DMS153 treated with DMSO at 0.1 percent for 48 hours (cell line): ENCODE data around the gene KIAA1586.
A peak's percentile ranks its signal among the peaks of the same experiment; 100 is the strongest.
"Not testable (repeated sequence)": the region's sequence is repeated elsewhere in the genome, so short reads cannot be mapped to it uniquely, and the experiment has no call there.

Experiments used
- DNase-seq: peaks from one replicate; lab custom pipeline; 2025; ENCODE audit not compliant: unreplicated experiment; lab: John Stamatoyannopoulos, UW

Gene KIAA1586

GRCh38 chr6:57046332-57047256, at the start of gene KIAA1586:
Gene KIAA1586, plus strand, starts transcription at chr6:57046693. Its CDS starts 63 bp downstream, at chr6:57046756.
- DNase-seq, result peak; percentile 81

GRCh38 chr6:56999049-56999448, 47.4 kb upstream of the KIAA1586 start:
- no peak for DNase-seq

GRCh38 chr6:56999748-57000147, 46.7 kb upstream of the KIAA1586 start:
- not testable (repeated sequence) for DNase-seq

GRCh38 chr6:57002197-57002596, 44.3 kb upstream of the KIAA1586 start:
- no peak for DNase-seq

GRCh38 chr6:57004292-57004691, 42.2 kb upstream of the KIAA1586 start:
- no peak for DNase-seq

- no peak for DNase-seq
These were observed 40.4 kb upstream of the KIAA1586 start for GRCh38 chr6:57006101-57006500.

GRCh38 chr6:57008069-57008468, 38.4 kb upstream of the KIAA1586 start:
- not testable (repeated sequence) for DNase-seq

- DNase-seq, result no peak
These were observed 33.0 kb upstream of the KIAA1586 start for GRCh38 chr6:57013521-57013926.

GRCh38 chr6:57017069-57017468, 29.4 kb upstream of the KIAA1586 start:
- DNase-seq, result no peak

- no peak for DNase-seq
These were observed 28.7 kb upstream of the KIAA1586 start for GRCh38 chr6:57017841-57018240.

GRCh38 chr6:57019434-57019833, 27.1 kb upstream of the KIAA1586 start:
- DNase-seq, result no peak

GRCh38 chr6:57021086-57021720, 25.3 kb upstream of the KIAA1586 start:
- DNase-seq, result peak; percentile 15

GRCh38 chr6:57024321-57024720, 22.2 kb upstream of the KIAA1586 start:
- no peak for DNase-seq

GRCh38 chr6:57024775-57025174, 21.7 kb upstream of the KIAA1586 start:
- DNase-seq, result no peak

- no peak for DNase-seq
These were observed 20.5 kb upstream of the KIAA1586 start for GRCh38 chr6:57026001-57026400.

GRCh38 chr6:57027301-57027700, 19.2 kb upstream of the KIAA1586 start:
- DNase-seq, result no peak

- DNase-seq, result no peak
These were observed 17.3 kb upstream of the KIAA1586 start for GRCh38 chr6:57029213-57029612.

- DNase-seq, result no peak
These were observed 13.3 kb upstream of the KIAA1586 start for GRCh38 chr6:57033228-57033627.

- no peak for DNase-seq
These were observed 10.9 kb upstream of the KIAA1586 start for GRCh38 chr6:57035549-57035948.

- DNase-seq, result no peak
These were observed 7.6 kb upstream of the KIAA1586 start for GRCh38 chr6:57038906-57039305.

- no peak for DNase-seq
These were observed 6.5 kb upstream of the KIAA1586 start for GRCh38 chr6:57040011-57040410.

GRCh38 chr6:57044061-57044460, 2.4 kb upstream of the KIAA1586 start:
- DNase-seq, result not testable (repeated sequence)
